GM12878 (cell line): ENCODE results near the gene PACSIN3.

Experiments used
- CTCF ChIP-seq, 3 experiments: IDR thresholded peaks in 2 of 3; conservative IDR thresholded peaks in 1 of 3; 2 replicates each; pipeline ENCODE4 v1.5.1; 2011; ENCODE audit warnings: low read depth in 3 of 3, low read length in 3 of 3, mild to moderate bottlenecking in 3 of 3, control low read depth in 2 of 3, moderate library complexity in 2 of 3, inconsistent platforms in 1 of 3, mixed read lengths in 1 of 3; ENCODE audit not compliant: control insufficient read depth in 2 of 3, insufficient read depth in 1 of 3; ENCODE audit errors: extremely low read depth in 1 of 3
- EZH2 ChIP-seq: IDR thresholded peaks from 2 replicates; pipeline ENCODE4 v1.6.1; 2012; ENCODE audit warnings: low read depth, mild to moderate bottlenecking, control low read depth, inconsistent platforms, low read length, borderline replicate concordance; ENCODE audit not compliant: control insufficient read depth
- POLR2A ChIP-seq: IDR thresholded peaks from 2 replicates; pipeline ENCODE4 v1.6.1; 2011; ENCODE audit warnings: low read depth, mild to moderate bottlenecking, low read length
- ZNF207 ChIP-seq: fragments of 450-650 bp; IDR thresholded peaks from 2 replicates; pipeline ENCODE4 v1.6.1; 2014; ENCODE audit warnings: antibody characterized with exemption, mild to moderate bottlenecking, borderline replicate concordance

GRCh38 chr11:47186700-47187695 is 764 bp upstream of the PACSIN3 start:
- TF ChIP-seq POLR2A (no peak), CTCF (IDR thresholded peaks at IDR 0.05 in 2 of 3, conservative IDR thresholded peaks at IDR 0.05 in 1 of 3; ENCODE audit: control insufficient read depth in 2 of 3, extremely low read depth in 1 of 3, insufficient read depth in 1 of 3, low read depth in 3 of 3, low read length in 3 of 3) (no peak), ZNF207 (no peak), EZH2 (no peak)
